Colonic mucosa (tissue), 4 donors: ENCODE data around the gene KIF21A. TPM values are rescaled to one million over a fixed set of nuclear protein-coding genes. Genes with fewer than 3 reads are reported as not detected.

Source experiments
- DNase-seq: peaks from one replicate; pipeline ENCODE4 v3.0.0-alpha.2; 2020
- H3K27ac ChIP-seq: fragments of 200-600 bp; one replicate; pipeline ENCODE4 v1.8.0; 2021
- H3K27me3 ChIP-seq: fragments of 200-600 bp; one replicate; pipeline ENCODE4 v1.8.0; 2021
- H3K36me3 ChIP-seq: fragments of 200-600 bp; one replicate; pipeline ENCODE4 v1.8.0; 2021
- H3K4me1 ChIP-seq: fragments of 200-600 bp; one replicate; pipeline ENCODE4 v1.8.0; 2021; ENCODE audit warnings: mild to moderate bottlenecking
- H3K4me3 ChIP-seq: fragments of 200-600 bp; one replicate; pipeline ENCODE4 v1.8.0; 2021
- H3K9ac ChIP-seq, 2 donors: one replicate each; pipeline ENCODE4 v1.7.0; 2013; ENCODE audit warnings: control low read depth in 2 of 2, low read depth in 2 of 2, low read length in 2 of 2
- H3K9me3 ChIP-seq: fragments of 200-600 bp; one replicate; pipeline ENCODE4 v1.8.0; 2021
- CTCF ChIP-seq: fragments of 200-600 bp; IDR thresholded peaks from one replicate; pipeline ENCODE4 v1.8.0; 2022; ENCODE audit warnings: antibody characterized with exemption, mild to moderate bottlenecking
- intact Hi-C: fragments of 100-400 bp; cut with DNase I; formaldehyde crosslinking; loops from one replicate; pipeline ENCODE4 v1.14.1; 2022
- total RNA-seq, 2 donors: library from RNA; stranded (reverse); fragmentation: NEBNext Ultra II Directional in 1 of 2; extraction: Animal tissue kit (Norgen Biotek cat#: 25700) in 1 of 2; gene quantifications; one replicate each; pipeline ENCODE4 v1.2.1, GENCODE V29; 2021
- donor health status: healthy.
- donor health status: DM: no; HTN: no; CAD: no.
- donor health status: DM: no; HTN: no; CAD: no.

KIF21A gene
- total RNA-seq, 2 donors from 2014 or later: 24.6 to 31.0 TPM

- no peak overlapping the region for H3K4me3 ChIP-seq
- H3K9ac ChIP-seq: no peak overlapping the region
- no peaks in the 10 kb centered on the region for H3K4me1 ChIP-seq
- intact Hi-C loops: no loop called here
- TF ChIP-seq CTCF: no peak
- no peaks in the 10 kb centered on the region for H3K27me3 ChIP-seq
- H3K9me3 ChIP-seq: no peaks in the 10 kb centered on the region
- no peaks in the 10 kb centered on the region for H3K36me3 ChIP-seq
- no peak overlapping the region for H3K27ac ChIP-seq
- DNase-seq: no peak
Measured at GRCh38 chr12:39419471-39419870, 23.4 kb downstream of the KIF21A start.

GRCh38 chr12:39417916-39418315, 25.0 kb downstream of the KIF21A start:
- no peaks in the 10 kb centered on the region for H3K36me3 ChIP-seq
- DNase-seq: no peak
- intact Hi-C loops: no loop called here
- no peaks in the 10 kb centered on the region for H3K9me3 ChIP-seq
- no peak overlapping the region for H3K27ac ChIP-seq
- no peak for TF ChIP-seq CTCF
- H3K9ac ChIP-seq: no peak overlapping the region
- no peaks in the 10 kb centered on the region for H3K27me3 ChIP-seq
- no peak overlapping the region for H3K4me3 ChIP-seq
- no peaks in the 10 kb centered on the region for H3K4me1 ChIP-seq

GRCh38 chr12:39413836-39414771, 28.8 kb downstream of the KIF21A start:
- no peak overlapping the region for H3K4me3 ChIP-seq
- TF ChIP-seq CTCF: no peak
- H3K36me3 ChIP-seq: no peaks in the 10 kb centered on the region
- no peaks in the 10 kb centered on the region for H3K4me1 ChIP-seq
- DNase-seq: no peak
- H3K27me3 ChIP-seq: no peaks in the 10 kb centered on the region
- intact Hi-C loops: no loop called here
- no peaks in the 10 kb centered on the region for H3K9me3 ChIP-seq
- H3K27ac ChIP-seq: no peak overlapping the region
- H3K9ac ChIP-seq: no peak overlapping the region

GRCh38 chr12:39412210-39412609, 30.7 kb downstream of the KIF21A start:
- H3K4me3 ChIP-seq: no peak overlapping the region
- no peak overlapping the region for H3K9ac ChIP-seq
- H3K27ac ChIP-seq: no peak overlapping the region
- intact Hi-C loops: no loop called here
- no peak for TF ChIP-seq CTCF
- H3K9me3 ChIP-seq: no peaks in the 10 kb centered on the region
- H3K27me3 ChIP-seq: no peaks in the 10 kb centered on the region
- no peaks in the 10 kb centered on the region for H3K36me3 ChIP-seq
- DNase-seq: no peak
- no peaks in the 10 kb centered on the region for H3K4me1 ChIP-seq

GRCh38 chr12:39406262-39406661, 36.7 kb downstream of the KIF21A start:
- H3K27ac ChIP-seq: no peak overlapping the region
- no peaks in the 10 kb centered on the region for H3K27me3 ChIP-seq
- no peak for DNase-seq
- H3K36me3 ChIP-seq: no peaks in the 10 kb centered on the region
- H3K4me1 ChIP-seq: no peaks in the 10 kb centered on the region
- intact Hi-C loops: no loop called here
- H3K4me3 ChIP-seq: no peak overlapping the region
- H3K9me3 ChIP-seq: no peaks in the 10 kb centered on the region
- H3K9ac ChIP-seq: no peak overlapping the region
- TF ChIP-seq CTCF: no peak
